ENCODE measurements around the gene RGS6. TPM values are rescaled to one million over a fixed set of nuclear protein-coding genes. Genes with fewer than 3 reads are reported as not detected.
A peak's percentile ranks its signal among the peaks of the same experiment; 100 is the strongest.

Gene RGS6
- total RNA-seq, 2 donors from 2014 or later, result 0.08 TPM; not detected in 1

- Mint-ChIP-seq H3K36me3 (no peaks in the 10 kb centered on the region), H3K27ac (no peak overlapping the region), H3K4me3 (no peak overlapping the region), H3K4me1 (ENCODE audit: low read depth in 2 of 2) (no peaks in the 10 kb centered on the region), H3K9me3 (no peaks in the 10 kb centered on the region), H3K27me3 (peaks cover 0 to 20% of the 10 kb centered on the region in 2 donors)
- DNase-seq (ENCODE audit: low spot score) (no peak), ATAC-seq (no peak)
Observed at GRCh38 chr14:72332871-72333270, 400.6 kb downstream of the RGS6 start.

- H3K36me3 Mint-ChIP-seq, result no peaks in the 10 kb centered on the region
- peaks cover 0 to 20% of the 10 kb centered on the region in 2 donors for H3K27me3 Mint-ChIP-seq
- H3K4me1 Mint-ChIP-seq (ENCODE audit: low read depth in 2 of 2), result no peaks in the 10 kb centered on the region
- no peaks in the 10 kb centered on the region for H3K9me3 Mint-ChIP-seq
- no peak overlapping the region for H3K27ac Mint-ChIP-seq
- ATAC-seq (no peak), DNase-seq (ENCODE audit: low spot score) (no peak)
- H3K4me3 Mint-ChIP-seq, result no peak overlapping the region
Observed at GRCh38 chr14:72333357-72333756, 401.1 kb downstream of the RGS6 start.

- no peaks in the 10 kb centered on the region for H3K36me3 Mint-ChIP-seq
- H3K4me3 Mint-ChIP-seq, result no peak overlapping the region
- H3K4me1 Mint-ChIP-seq (ENCODE audit: low read depth in 2 of 2), result peaks cover 0 to 2% of the 10 kb centered on the region in 2 donors
- H3K27me3 Mint-ChIP-seq, result peaks cover 7 to 20% of the 10 kb centered on the region in 2 donors
- H3K27ac Mint-ChIP-seq, result no peak overlapping the region
- no peaks in the 10 kb centered on the region for H3K9me3 Mint-ChIP-seq
- DNase-seq (ENCODE audit: low spot score) (no peak), ATAC-seq (no peak)
Observed at GRCh38 chr14:72336311-72336980, 404.2 kb downstream of the RGS6 start.

GRCh38 chr14:72341237-72341636 lies 409.0 kb downstream of the RGS6 start:
- H3K9me3 Mint-ChIP-seq, result no peaks in the 10 kb centered on the region
- no peak overlapping the region for H3K27ac Mint-ChIP-seq
- no peak for ATAC-seq
- no peaks in the 10 kb centered on the region for H3K36me3 Mint-ChIP-seq
- peaks cover 0 to 2% of the 10 kb centered on the region in 2 donors for H3K4me1 Mint-ChIP-seq (ENCODE audit: low read depth in 2 of 2)
- no peak for DNase-seq (ENCODE audit: low spot score)
- no peak overlapping the region for H3K4me3 Mint-ChIP-seq
- peaks cover 3 to 7% of the 10 kb centered on the region in 2 donors for H3K27me3 Mint-ChIP-seq

- ATAC-seq (no peak), DNase-seq (ENCODE audit: low spot score) (no peak)
- Mint-ChIP-seq H3K4me3 (no peak overlapping the region), H3K4me1 (ENCODE audit: low read depth in 2 of 2) (peaks cover 0 to 2% of the 10 kb centered on the region in 2 donors), H3K27ac (no peak overlapping the region), H3K36me3 (no peaks in the 10 kb centered on the region), H3K9me3 (no peaks in the 10 kb centered on the region), H3K27me3 (peaks cover under 1 to 7% of the 10 kb centered on the region in 2 donors)
Observed at GRCh38 chr14:72341686-72342085, 409.5 kb downstream of the RGS6 start.

GRCh38 chr14:72347118-72347517 lies 414.9 kb downstream of the RGS6 start:
- H3K36me3 Mint-ChIP-seq, result peaks cover 4% of the 10 kb centered on the region
- H3K4me1 Mint-ChIP-seq (ENCODE audit: low read depth in 2 of 2), result peaks cover 0 to 4% of the 10 kb centered on the region in 2 donors
- no peaks in the 10 kb centered on the region for H3K9me3 Mint-ChIP-seq
- DNase-seq (ENCODE audit: low spot score) (no peak), ATAC-seq (no peak)
- H3K27ac Mint-ChIP-seq, result no peak overlapping the region
- no peak overlapping the region for H3K4me3 Mint-ChIP-seq
- peaks cover 9 to 33% of the 10 kb centered on the region in 2 donors for H3K27me3 Mint-ChIP-seq

GRCh38 chr14:72350215-72350614 lies 418.0 kb downstream of the RGS6 start:
- Mint-ChIP-seq H3K4me1 (ENCODE audit: low read depth in 2 of 2) (peaks cover 0 to 4% of the 10 kb centered on the region in 2 donors), H3K4me3 (no peak overlapping the region)

GRCh38 chr14:72352012-72352411 lies 419.8 kb downstream of the RGS6 start:
- no peak for DNase-seq (ENCODE audit: low spot score)
- peaks cover 0 to 4% of the 10 kb centered on the region in 2 donors for H3K4me1 Mint-ChIP-seq (ENCODE audit: low read depth in 2 of 2)
- H3K9me3 Mint-ChIP-seq, result no peaks in the 10 kb centered on the region
- peaks cover 4% of the 10 kb centered on the region for H3K36me3 Mint-ChIP-seq
- H3K4me3 Mint-ChIP-seq, result no peak overlapping the region
- no peak overlapping the region for H3K27ac Mint-ChIP-seq
- H3K27me3 Mint-ChIP-seq, result peaks cover 13 to 36% of the 10 kb centered on the region in 2 donors
- peak; percentile 85 to 92 for ATAC-seq

More at GRCh38 chr14:72350215-72350614, 418.0 kb downstream of the RGS6 start:
- DNase-seq (ENCODE audit: low spot score) (no peak), ATAC-seq (no peak)
- H3K9me3 Mint-ChIP-seq, result no peaks in the 10 kb centered on the region
- no peak overlapping the region for H3K27ac Mint-ChIP-seq
- peaks cover 4% of the 10 kb centered on the region for H3K36me3 Mint-ChIP-seq
- peaks cover 9 to 34% of the 10 kb centered on the region in 2 donors for H3K27me3 Mint-ChIP-seq

GRCh38 chr14:72366619-72367018 lies 434.4 kb downstream of the RGS6 start:
- no peak overlapping the region for H3K4me3 Mint-ChIP-seq
- no peaks in the 10 kb centered on the region for H3K4me1 Mint-ChIP-seq (ENCODE audit: low read depth in 2 of 2)
- no peaks in the 10 kb centered on the region for H3K9me3 Mint-ChIP-seq
- H3K27me3 Mint-ChIP-seq, result peaks cover 4 to 5% of the 10 kb centered on the region in 2 donors
- H3K36me3 Mint-ChIP-seq, result no peaks in the 10 kb centered on the region
- DNase-seq (ENCODE audit: low spot score) (no peak), ATAC-seq (no peak)
- H3K27ac Mint-ChIP-seq, result no peak overlapping the region

- H3K27ac Mint-ChIP-seq, result no peak overlapping the region
- DNase-seq (ENCODE audit: low spot score) (no peak), ATAC-seq (no peak)
- no peaks in the 10 kb centered on the region for H3K4me1 Mint-ChIP-seq (ENCODE audit: low read depth in 2 of 2)
- H3K4me3 Mint-ChIP-seq, result no peak overlapping the region
- no peaks in the 10 kb centered on the region for H3K9me3 Mint-ChIP-seq
- H3K36me3 Mint-ChIP-seq, result no peaks in the 10 kb centered on the region
- H3K27me3 Mint-ChIP-seq, result peaks cover 7 to 16% of the 10 kb centered on the region in 2 donors
Observed at GRCh38 chr14:72369106-72369505, 436.9 kb downstream of the RGS6 start.

GRCh38 chr14:72377016-72377415 lies 444.8 kb downstream of the RGS6 start:
- Mint-ChIP-seq H3K36me3 (peaks cover 25% of the 10 kb centered on the region), H3K27me3 (peaks cover 17 to 62% of the 10 kb centered on the region in 2 donors), H3K27ac (no peak overlapping the region), H3K4me1 (ENCODE audit: low read depth in 2 of 2) (peaks cover 7 to 15% of the 10 kb centered on the region in 2 donors), H3K9me3 (peaks cover 9% of the 10 kb centered on the region), H3K4me3 (no peak overlapping the region)
- DNase-seq (ENCODE audit: low spot score) (no peak), ATAC-seq (no peak)

GRCh38 chr14:72380456-72380855 lies 448.2 kb downstream of the RGS6 start:
- Mint-ChIP-seq H3K36me3 (peaks cover 15% of the 10 kb centered on the region), H3K4me3 (no peak overlapping the region), H3K4me1 (ENCODE audit: low read depth in 2 of 2) (peaks cover 7 to 15% of the 10 kb centered on the region in 2 donors), H3K9me3 (peaks cover 6% of the 10 kb centered on the region), H3K27me3 (peaks cover 18 to 48% of the 10 kb centered on the region in 2 donors), H3K27ac (no peak overlapping the region)
- ATAC-seq (no peak), DNase-seq (ENCODE audit: low spot score) (no peak)

- Mint-ChIP-seq H3K4me1 (ENCODE audit: low read depth in 2 of 2) (peaks cover 7 to 15% of the 10 kb centered on the region in 2 donors), H3K27ac (no peak overlapping the region), H3K27me3 (peaks cover 15 to 28% of the 10 kb centered on the region in 2 donors), H3K36me3 (no peaks in the 10 kb centered on the region), H3K9me3 (no peaks in the 10 kb centered on the region), H3K4me3 (no peak overlapping the region)
- DNase-seq (ENCODE audit: low spot score) (no peak), ATAC-seq (no peak)
Observed at GRCh38 chr14:72383865-72384264, 451.6 kb downstream of the RGS6 start.

GRCh38 chr14:72387726-72388125 lies 455.5 kb downstream of the RGS6 start:
- Mint-ChIP-seq H3K27me3 (peaks cover 9% of the 10 kb centered on the region in 2 donors), H3K4me3 (no peak overlapping the region)
- ATAC-seq, result no peak

More at GRCh38 chr14:72387726-72388125, 455.5 kb downstream of the RGS6 start:
- no peak for DNase-seq (ENCODE audit: low spot score)
- H3K9me3 Mint-ChIP-seq, result peaks cover 3% of the 10 kb centered on the region
- H3K27ac Mint-ChIP-seq, result no peak overlapping the region
- no peaks in the 10 kb centered on the region for H3K36me3 Mint-ChIP-seq
- H3K4me1 Mint-ChIP-seq (ENCODE audit: low read depth in 2 of 2), result no peaks in the 10 kb centered on the region

Measured in natural killer cell treated with Interleukin-12 subunit alpha and Interleukin-12 subunit beta and Interleukin-15 and Interleukin-18, amount 100 ng/mL, for 72 hours (primary cell).